GM06990 (cell line): Measurements from ENCODE around the gene AKIRIN1.
"Not testable (repeated sequence)": the region's sequence is repeated elsewhere in the genome, so short reads cannot be mapped to it uniquely, and the experiment has no call there.

ENCODE experiments used
- DNase-seq: peaks from one replicate; pipeline ENCODE4 v3.0.0-alpha.2; 2011; ENCODE audit not compliant: insufficient read length; ENCODE audit errors: extremely low read depth
- H3K27me3 ChIP-seq: replicated peaks from 2 replicates; pipeline ENCODE4 v1.6.0; 2011; ENCODE audit warnings: low read length; ENCODE audit not compliant: control insufficient read depth, insufficient read depth
- H3K36me3 ChIP-seq: 2 replicates; pipeline ENCODE4 v1.5.1; 2011; ENCODE audit warnings: low read length; ENCODE audit not compliant: control insufficient read depth, insufficient read depth
- H3K4me3 ChIP-seq: replicated peaks from 2 replicates; pipeline ENCODE4 v1.5.1; 2011; ENCODE audit warnings: low read depth, mild to moderate bottlenecking, control low read depth, low read length
- CTCF ChIP-seq: IDR thresholded peaks from 2 replicates; pipeline ENCODE4 v1.5.1; 2011; ENCODE audit warnings: low read length, control low read depth, mild to moderate bottlenecking, inconsistent platforms; ENCODE audit not compliant: insufficient read depth, poor library complexity, severe bottlenecking

AKIRIN1 gene

DNA sequence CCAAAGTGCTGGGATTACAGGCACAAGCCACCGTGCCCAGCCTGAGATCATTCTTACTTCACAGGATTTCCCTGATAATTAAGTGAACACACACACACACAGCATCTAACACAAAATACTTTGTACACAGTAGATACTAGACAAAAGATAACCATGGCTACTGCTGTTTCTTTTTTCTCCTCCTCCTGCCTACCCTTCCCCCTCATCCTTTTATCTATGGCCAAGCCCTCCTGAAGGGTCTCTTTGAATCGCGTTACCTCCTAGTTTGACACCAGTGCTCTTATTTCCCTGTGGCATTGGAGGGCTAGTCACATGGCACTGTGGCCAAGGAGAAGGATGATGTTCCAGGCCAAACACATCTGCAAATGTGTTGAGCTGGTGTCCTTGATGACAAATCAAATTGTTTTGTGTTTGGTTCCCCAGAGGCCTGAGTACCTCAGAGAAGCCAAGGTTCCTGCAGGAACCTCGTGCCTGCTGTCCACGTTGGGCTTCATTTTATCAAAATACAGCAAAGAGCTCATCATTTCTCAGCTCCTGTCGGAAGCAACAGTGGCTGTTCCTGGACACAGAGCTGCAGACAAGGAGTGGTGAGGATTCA lies 55.6 kb downstream of the AKIRIN1 start:
- Histone ChIP-seq H3K36me3 (no peaks in the 10 kb centered on the region; the same call in none of the 2 replicates), H3K4me3 (no peak overlapping the region), H3K27me3 (no peaks in the 10 kb centered on the region)
- DNase-seq, result no peak
- TF ChIP-seq CTCF, result no peak

DNA sequence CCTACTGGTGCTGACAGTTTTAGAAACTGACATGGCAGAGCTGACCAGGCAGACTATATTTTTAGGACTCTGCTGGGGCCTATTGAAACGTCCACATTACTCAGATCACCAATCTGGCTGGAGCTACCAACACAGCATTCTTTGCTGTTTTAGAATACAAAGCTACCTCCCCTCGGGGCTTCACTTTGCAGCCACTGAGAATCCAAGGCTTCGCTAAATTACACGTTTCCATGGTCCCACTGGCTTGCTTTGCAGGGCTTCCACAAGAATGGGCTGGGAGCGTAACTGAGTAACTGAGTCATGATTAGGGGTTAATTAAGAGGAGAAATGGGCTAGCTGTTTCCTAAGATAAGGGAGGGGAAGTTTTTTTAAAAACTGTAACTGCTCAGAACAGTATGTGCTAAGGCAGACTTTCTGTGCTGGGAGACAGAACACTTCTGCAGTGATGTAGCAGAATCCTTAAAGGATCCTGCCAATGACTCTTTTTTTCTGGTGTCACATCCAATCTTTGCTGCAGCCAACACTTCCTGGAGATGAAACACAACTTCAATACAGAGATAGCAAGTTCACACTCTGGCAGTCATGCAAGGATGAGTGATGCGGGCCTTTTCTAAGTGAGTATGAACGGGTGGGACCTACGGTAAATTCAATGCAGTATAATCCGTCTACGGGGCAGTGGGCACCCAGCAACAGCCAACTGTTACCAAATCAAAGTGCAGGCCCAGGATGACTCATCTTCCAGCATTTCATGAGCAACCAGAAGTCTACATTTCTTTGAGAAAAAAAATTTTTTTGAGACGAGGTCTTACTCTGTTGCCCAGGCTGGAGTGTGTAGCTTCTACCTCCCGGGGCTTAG lies 56.5 kb downstream of the AKIRIN1 start:
- no peak for TF ChIP-seq CTCF
- DNase-seq, result peak; percentile 65
- H3K36me3 ChIP-seq, result no peaks in the 10 kb centered on the region; the same call in none of the 2 replicates
- no peaks in the 10 kb centered on the region for H3K27me3 ChIP-seq
- H3K4me3 ChIP-seq, result no peak overlapping the region

- Histone ChIP-seq H3K27me3 (no peaks in the 10 kb centered on the region), H3K36me3 (no peaks in the 10 kb centered on the region; the same call in 1 of the 2 replicates), H3K4me3 (no peak overlapping the region)
- TF ChIP-seq CTCF, result no peak
- peak; percentile 23 for DNase-seq
Observed at GRCh38 chr1:39048745-39049370, 57.8 kb downstream of the AKIRIN1 start.

DNA sequence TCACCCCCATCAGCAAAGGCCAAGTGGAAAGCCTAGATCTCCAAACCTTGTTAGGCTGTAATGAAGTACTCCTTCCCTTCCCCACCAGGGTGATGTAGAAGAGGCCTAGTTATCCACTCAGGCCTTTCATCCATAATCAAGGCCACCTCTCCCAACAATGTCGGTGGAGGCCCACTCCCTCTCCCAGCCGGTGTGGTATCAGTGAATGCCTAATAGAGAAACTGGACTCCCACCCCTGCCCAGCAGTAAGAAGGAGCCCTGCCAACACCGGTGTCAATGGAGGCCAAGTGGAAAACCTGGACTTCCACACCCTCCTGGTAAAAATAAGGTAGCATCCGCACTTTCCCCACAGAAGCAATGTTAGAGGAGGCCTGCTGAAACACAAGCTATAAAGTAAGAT lies 58.9 kb downstream of the AKIRIN1 start:
- no peaks in the 10 kb centered on the region; the same call in 1 of the 2 replicates for H3K36me3 ChIP-seq
- TF ChIP-seq CTCF, result no peak
- DNase-seq, result no peak
- H3K4me3 ChIP-seq, result no peak overlapping the region
- no peaks in the 10 kb centered on the region for H3K27me3 ChIP-seq

DNA sequence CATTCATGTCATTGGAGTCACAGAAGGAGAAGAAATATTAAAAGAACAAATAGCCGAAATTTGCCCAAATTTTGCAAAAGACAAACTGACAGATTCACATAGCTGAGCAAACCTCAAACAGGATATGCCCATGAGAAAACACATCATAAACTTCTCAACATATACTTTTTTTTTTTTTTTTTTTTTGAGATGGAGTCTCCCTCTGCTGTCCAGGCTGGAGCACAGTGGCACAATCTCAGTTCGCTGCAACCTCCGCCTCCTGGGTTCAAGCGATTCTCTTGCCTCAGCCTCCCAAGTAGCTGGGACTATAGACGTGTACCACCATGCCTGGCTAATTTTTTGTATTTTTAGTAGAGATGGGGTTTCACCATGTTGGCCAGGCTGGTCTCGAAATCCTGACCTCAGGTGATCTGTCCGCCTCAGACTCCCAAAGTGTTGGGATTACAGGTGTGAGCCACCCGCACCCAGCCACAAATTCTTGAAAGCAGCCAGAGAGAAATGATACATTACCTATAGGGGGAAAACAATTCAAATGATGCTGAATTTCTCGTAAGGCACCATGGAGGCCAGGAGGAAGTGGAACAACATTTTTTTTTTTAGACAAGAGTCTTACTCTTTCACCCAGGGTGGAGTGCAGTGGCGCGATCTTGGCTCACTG lies 60.2 kb downstream of the AKIRIN1 start:
- not testable (repeated sequence) for H3K36me3 ChIP-seq, H3K4me3 ChIP-seq, H3K27me3 ChIP-seq, DNase-seq
